Prostate gland (tissue), 2 donors: ENCODE data around the gene C6orf132.

Experiments used
- POLR2A ChIP-seq: fragments of 450-650 bp; IDR thresholded peaks from one replicate; pipeline ENCODE4 v1.6.1; 2016; ENCODE audit warnings: antibody characterized with exemption, mild to moderate bottlenecking
- TF ChIP-seq, protein P1 (sequence below), 4 experiments: fragments of 200-600 bp in 2 of 4; fragments of 450-650 bp in 2 of 4; sonication (generic) in 2 of 4; IDR thresholded peaks; 1 replicate in 3 of 4; 2 replicates in 1 of 4; pipeline ENCODE4 v1.5.1; 2016 to 2019; ENCODE audit warnings: antibody characterized with exemption in 4 of 4, mild to moderate bottlenecking in 2 of 4, moderate library complexity in 2 of 4

DNA sequence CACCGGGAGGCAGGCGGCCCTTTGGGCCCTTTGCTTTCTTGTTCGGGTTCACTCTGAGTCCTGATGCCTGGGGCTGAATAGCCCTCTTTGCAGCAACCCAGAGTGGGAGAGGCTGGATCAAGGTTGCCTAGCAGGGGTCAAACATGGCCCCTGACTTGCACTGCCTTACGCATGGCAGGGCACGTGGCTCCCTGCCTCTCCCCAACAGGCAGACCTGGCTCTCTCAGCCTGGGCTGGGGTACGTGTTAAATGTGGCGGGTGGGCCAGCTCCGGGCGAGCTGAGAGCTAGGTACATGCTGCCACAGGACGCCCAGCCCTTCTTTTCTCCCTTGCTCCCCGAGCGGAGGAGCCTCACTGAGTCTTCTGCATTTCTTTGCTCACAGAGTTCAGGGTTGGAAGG, 7.3 kb downstream of the C6orf132 start:
- TF ChIP-seq, protein P1, sequence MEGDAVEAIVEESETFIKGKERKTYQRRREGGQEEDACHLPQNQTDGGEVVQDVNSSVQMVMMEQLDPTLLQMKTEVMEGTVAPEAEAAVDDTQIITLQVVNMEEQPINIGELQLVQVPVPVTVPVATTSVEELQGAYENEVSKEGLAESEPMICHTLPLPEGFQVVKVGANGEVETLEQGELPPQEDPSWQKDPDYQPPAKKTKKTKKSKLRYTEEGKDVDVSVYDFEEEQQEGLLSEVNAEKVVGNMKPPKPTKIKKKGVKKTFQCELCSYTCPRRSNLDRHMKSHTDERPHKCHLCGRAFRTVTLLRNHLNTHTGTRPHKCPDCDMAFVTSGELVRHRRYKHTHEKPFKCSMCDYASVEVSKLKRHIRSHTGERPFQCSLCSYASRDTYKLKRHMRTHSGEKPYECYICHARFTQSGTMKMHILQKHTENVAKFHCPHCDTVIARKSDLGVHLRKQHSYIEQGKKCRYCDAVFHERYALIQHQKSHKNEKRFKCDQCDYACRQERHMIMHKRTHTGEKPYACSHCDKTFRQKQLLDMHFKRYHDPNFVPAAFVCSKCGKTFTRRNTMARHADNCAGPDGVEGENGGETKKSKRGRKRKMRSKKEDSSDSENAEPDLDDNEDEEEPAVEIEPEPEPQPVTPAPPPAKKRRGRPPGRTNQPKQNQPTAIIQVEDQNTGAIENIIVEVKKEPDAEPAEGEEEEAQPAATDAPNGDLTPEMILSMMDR (IDR thresholded peaks at IDR 0.05): no peak
- TF ChIP-seq POLR2A: no peak
